GM03348 (cell line): ENCODE results near the gene MYBPC2.
"Not testable (repeated sequence)": the region's sequence is repeated elsewhere in the genome, so short reads cannot be mapped to it uniquely, and the experiment has no call there.

Experiments used
- DNase-seq: peaks from one replicate; pipeline ENCODE4 v3.0.0; 2012; ENCODE audit warnings: low spot score

The MYBPC2 gene

DNA sequence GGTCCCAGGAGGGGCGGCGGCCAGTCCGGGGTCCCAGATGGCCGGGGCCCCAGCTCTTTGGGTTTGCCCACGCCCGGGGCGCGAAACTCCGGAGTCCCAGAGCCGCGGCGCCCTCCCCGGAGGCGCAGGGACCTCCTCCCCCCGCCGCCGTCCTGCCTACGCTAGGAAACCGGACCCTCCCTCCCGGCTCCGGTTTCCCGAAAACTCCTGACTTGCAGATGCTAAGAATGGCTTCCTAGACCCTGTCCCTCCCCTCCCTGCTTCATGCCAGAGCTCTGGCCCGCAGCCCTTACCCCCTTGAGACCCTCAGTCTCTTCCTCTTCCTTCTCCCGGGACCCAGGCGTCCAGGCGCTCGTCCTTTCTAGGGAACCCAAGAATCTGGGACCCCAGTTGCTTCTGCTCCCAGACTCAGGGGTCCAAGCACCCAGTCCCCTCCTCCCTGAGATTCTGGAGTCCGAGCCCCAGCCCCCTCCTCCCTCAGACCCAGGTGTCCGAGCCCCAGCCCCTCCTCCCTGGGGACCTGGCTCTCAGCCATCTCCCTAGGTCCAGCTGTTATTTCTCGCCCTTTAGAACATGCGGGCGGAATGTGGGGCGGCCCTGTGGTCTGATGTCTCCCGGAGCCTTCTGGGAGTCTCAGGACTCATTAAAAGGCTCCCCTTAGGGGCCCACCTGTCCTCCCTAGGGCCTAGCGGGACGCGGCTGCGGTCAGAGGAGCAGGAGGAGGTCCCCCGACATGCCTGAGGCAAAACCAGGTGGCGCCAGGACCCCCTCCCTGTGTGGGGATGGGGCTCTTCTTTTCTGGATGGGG lies at the start of gene MYBPC2:
Gene MYBPC2 (plus strand): TSS at position 672 of the 808 bp plus-strand sequence. CDS start 62 bp downstream, at position 734.
- DNase-seq: peak; percentile 26

- DNase-seq: no peak
Measured at GRCh38 chr19:50383001-50383851, 49.5 kb upstream of the MYBPC2 start.

DNA sequence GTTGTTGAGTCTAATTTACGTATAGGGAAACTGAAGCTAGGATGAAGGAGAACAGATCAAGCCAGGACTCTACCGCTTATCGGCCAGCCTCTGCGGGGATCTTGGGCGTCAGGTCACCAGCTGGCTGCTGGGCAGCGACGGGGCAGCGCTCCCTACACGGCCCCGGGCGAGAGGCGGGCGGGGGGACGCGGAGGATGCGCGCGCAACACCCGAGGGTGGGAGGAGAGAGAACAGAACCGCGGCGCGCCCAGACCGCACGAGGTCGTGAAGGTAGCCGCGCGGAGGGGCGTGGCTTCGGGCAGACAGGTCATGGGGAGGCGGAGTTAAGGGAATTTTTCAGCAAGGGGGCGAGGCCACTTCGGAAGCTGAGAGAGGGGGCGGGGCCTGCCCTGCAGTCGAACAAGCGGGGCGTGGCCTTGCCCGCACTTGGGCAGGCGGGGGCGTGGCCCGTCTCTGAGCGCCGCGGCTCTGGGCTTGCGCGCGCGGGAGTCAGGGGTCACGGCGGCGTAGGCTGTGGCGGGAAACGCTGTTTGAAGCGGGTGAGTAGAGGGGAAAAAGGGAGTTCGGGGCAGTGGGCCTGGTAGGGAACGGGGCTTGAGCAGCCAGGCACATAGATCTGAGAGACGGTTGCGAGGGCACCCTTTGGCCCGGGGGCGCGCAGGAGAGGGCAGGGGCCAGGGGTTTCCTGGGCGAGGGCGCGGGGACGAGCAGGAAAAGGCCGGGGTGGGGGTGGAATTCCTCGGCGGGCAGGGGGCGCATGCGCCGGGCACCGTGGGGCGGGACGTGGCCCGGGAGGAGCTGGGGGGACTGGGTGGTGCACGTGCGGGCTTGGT lies 48.6 kb upstream of the MYBPC2 start, which contains the start of gene POLD1:
Gene POLD1 (plus strand): TSS at position 496 of the 833 bp plus-strand sequence. CDS start 14,505 bp downstream, outside the sequence.
- peak; percentile 99 for DNase-seq

DNA sequence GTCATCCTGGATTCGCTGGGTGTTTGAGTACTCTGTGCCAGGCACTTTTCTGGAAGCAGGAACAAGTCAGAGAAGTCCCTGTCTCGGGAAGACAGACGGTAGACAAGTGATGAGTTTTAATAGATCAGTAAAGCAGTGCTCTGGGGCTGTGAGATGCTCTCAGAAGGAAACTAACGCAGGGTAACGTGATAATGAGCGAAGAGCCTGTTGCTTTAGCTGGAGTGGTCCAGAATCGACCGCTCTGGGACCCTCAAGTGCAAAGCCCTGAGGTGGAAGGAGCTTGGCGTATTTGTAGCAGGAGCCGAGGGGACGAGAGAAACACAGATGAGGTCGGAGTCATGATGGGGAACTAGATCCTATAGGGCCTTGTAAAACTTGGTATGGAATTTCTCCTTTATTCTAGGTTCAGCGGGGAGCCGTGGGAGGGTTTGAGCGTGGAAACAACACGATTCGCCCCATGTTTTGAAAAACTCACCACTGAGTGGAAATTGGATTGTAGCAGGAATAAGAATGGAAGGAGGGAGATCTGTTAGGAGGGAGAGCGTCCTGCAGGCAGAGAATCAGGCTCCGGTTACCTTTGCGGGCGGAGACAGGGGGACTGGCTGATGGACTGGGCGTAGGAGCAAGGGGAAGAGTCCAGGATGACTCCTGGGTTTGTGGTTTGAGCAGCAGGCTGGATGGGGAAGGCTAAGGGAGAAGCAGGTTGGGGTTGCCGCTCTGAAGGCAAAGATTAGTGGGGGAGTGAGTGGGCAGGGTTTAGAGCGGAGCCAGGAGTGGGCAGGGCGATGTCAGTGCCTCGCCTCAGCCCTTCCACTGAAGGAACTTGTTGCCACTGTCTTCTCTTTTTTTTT lies 47.8 kb upstream of the MYBPC2 start:
- DNase-seq: peak; percentile 53

DNA sequence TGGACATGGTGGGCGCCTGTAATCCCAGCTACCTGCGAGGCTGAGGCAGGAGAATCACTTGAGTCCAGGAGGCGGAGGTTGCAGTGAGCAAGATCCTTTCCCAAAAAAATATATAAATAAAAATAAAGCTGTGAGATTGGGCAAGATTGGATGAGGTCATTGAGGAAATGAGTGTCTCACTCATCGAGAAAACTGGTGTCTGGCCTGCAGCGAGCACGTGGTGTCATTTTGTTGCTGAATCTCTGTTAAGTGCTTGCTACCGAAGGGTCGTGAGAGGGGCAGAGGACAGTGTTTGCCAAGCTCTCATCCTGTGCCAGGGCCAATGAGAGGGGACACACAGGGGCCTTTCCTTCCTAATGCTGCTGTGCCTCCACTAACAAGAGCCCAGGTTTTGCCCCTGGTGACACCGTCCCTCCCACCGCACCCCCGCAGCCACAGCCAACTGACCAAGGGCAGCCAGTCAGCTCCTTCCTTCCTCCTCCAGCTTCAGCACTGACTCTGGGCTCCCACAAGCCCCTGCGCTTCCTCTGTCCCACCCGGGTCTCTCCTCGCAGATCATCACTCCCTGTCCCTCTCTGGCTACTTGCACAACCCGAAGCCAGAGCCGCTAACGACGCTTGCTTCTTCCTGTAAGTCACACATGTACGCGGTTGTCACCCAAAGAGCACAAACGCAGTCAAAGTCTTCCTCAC lies 45.4 kb upstream of the MYBPC2 start:
- no peak for DNase-seq

- no peak for DNase-seq
Measured at GRCh38 chr19:50387868-50388245, 44.8 kb upstream of the MYBPC2 start.

- DNase-seq: not testable (repeated sequence)
Measured at GRCh38 chr19:50390295-50390694, 42.4 kb upstream of the MYBPC2 start.

- DNase-seq: not testable (repeated sequence)
Measured at GRCh38 chr19:50390952-50391351, 41.7 kb upstream of the MYBPC2 start.

DNA sequence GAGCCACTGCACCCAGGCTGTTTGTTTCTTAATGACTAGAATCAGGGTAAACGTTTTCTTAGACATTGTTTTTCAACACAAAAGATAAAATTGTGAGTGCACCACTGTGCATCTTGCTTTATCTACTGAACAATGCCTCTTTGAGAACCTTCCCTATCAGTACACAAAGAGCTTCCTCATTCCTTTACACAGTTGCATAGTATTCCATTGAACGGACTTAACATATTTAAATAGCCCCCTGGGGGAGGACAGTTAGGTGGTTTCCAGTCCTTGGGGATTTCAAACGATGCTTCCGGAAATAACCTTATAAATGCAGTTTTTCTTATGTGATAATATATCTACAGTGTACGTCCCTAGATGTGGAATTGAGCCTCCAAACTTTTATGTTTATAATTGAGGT lies 39.9 kb upstream of the MYBPC2 start:
- DNase-seq: no peak

DNA sequence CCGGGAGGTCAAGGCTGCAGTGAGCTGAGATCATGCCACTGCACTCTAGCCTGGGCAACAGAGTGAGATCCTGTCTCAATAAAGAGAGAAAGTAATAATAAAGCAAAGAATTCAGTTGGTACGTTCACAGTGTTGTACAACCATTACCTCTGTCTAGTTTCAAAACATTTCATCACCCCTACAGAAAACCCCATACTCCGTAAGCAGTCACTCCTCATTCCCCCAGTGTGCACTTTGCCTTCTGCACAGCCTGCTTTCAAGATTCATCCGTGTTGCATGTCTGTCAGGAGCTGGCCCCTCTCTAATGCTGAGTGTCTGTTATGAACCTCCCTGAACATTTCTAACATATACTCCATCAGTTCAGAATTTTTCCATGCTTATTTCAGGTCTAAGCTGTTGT lies 39.1 kb upstream of the MYBPC2 start:
- no peak for DNase-seq

- no peak for DNase-seq
Measured at GRCh38 chr19:50394017-50394416, 38.7 kb upstream of the MYBPC2 start.

GRCh38 chr19:50398675-50399367 lies 33.9 kb upstream of the MYBPC2 start:
- DNase-seq: no peak

DNA sequence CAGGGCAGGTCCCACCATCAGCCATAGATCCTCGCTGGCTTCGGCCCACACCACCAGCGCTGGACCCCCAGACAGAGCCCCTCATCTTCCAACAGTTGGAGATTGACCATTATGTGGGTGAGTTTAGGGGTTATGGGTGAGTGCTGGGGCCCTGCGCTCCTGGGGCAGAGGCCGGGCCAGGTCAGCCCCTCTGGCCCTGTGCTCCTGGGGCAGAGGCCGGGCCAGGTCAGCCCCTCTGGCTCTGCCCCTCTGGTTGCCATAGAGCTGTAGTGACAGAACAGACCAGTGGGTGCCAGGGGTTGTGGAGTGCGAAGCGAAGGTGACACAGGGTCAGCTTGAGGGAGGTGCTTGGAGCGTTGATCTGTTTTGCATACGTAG lies 33.3 kb upstream of the MYBPC2 start:
- DNase-seq: no peak

GRCh38 chr19:50401605-50402450 lies 30.9 kb upstream of the MYBPC2 start:
- DNase-seq: peak; percentile 5

DNA sequence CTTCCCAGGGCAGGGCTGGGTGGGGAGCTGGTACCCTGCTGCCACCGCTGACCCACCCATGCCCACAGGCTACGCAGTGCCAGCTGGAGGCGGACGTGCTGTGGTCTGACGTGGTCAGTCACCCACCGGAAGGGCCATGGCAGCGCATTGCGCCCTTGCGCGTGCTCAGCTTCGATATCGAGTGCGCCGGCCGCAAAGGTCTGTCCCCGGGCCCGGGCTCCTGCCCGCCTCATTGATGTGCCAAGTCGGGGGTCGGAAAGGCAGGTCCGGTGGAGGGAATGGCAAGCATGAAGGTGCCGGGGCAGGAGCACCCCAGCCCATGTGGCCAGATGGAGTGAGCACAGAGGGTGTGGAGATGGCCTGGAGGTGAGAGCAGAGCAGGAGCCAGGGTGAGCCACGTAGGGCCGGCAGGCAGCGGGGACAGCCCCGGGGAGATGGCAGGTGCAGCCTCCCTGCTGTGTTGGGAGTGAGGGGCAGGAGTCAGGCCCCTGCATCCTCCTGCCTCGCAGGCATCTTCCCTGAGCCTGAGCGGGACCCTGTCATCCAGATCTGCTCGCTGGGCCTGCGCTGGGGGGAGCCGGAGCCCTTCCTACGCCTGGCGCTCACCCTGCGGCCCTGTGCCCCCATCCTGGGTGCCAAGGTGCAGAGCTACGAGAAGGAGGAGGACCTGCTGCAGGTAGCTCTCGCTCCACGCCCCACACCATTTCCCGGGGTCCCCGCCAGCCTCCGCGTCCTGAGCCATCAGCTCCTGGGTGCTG lies 30.0 kb upstream of the MYBPC2 start:
- DNase-seq: no peak

DNA sequence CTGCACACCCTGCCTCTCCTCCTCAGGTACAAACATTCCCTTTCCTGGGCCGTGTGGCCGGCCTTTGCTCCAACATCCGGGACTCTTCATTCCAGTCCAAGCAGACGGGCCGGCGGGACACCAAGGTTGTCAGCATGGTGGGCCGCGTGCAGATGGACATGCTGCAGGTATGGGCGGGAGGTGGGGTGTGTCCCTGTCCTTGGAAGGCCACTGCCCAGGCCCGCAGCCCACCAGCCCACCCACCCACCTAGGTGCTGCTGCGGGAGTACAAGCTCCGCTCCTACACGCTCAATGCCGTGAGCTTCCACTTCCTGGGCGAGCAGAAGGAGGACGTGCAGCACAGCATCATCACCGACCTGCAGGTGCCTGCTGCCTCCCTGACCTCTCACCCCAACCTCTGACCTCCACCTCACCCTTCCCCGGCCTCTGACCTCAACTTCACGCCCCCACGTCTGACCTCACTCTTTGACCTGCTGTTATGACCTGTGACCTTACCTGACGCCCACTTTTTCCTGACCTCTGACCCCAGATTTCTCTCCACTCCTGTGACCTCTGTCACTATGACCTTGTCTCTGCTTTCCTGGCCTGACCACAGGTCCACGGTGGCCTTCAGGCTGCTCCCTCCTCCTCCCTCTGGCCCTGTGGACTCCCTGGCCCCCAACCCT lies 26.4 kb upstream of the MYBPC2 start:
- no peak for DNase-seq

DNA sequence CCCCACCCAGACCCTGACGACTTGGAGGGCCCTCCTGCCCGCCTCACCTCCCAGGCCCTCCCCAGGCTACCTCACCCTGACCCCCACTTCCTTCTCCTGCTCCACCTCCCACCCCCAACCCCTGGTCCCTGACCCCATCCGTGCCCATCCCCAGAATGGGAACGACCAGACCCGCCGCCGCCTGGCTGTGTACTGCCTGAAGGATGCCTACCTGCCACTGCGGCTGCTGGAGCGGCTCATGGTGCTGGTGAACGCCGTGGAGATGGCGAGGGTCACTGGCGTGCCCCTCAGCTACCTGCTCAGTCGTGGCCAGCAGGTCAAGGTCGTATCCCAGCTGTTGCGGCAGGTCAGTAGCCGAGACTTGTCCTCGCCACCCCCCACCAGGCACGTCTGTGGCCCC lies 25.9 kb upstream of the MYBPC2 start:
- no peak for DNase-seq

DNA sequence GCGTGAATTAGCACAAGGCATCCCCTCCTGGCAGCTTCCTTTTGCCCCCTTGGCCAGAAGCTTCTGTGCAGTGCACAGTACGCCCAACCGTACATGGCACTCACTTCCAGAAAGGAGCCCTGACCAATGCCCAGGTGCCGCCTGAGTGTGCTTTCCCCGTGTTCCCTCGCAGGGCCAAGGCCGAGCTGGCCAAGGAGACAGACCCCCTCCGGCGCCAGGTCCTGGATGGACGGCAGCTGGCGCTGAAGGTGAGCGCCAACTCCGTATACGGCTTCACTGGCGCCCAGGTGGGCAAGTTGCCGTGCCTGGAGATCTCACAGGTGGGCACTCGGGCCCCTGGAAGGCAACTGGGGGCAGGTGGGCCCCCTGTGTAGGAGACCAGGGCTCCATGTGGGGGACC lies 23.3 kb upstream of the MYBPC2 start:
- no peak for DNase-seq
